ENCODE data around the gene LMOD2.

LMOD2 gene, protein sequence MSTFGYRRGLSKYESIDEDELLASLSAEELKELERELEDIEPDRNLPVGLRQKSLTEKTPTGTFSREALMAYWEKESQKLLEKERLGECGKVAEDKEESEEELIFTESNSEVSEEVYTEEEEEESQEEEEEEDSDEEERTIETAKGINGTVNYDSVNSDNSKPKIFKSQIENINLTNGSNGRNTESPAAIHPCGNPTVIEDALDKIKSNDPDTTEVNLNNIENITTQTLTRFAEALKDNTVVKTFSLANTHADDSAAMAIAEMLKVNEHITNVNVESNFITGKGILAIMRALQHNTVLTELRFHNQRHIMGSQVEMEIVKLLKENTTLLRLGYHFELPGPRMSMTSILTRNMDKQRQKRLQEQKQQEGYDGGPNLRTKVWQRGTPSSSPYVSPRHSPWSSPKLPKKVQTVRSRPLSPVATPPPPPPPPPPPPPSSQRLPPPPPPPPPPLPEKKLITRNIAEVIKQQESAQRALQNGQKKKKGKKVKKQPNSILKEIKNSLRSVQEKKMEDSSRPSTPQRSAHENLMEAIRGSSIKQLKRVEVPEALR

DNA sequence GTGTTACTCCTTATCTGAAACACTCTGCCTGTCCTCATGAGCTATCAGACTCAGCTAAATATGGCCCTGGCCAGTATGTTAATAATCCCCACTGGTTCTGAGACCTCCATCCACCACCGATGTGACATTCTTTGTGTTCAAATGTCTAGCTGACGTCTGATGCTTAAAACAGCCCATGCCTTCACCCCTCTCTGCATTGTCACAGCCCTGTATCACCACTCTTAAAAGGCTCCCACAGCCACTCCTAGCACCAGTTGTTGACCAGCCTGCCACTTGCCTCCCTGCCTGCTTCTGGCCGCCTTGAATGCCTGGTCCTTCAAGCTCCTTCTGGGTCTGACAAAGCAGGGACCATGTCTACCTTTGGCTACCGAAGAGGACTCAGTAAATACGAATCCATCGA, at the start of gene LMOD2:
LMOD2 (plus strand) TSS at position 253 of the 400 bp plus-strand sequence; CDS start at position 351, 98 bp downstream.
- Histone ChIP-seq H3K9me3 (ENCODE audit: low read depth, low read length) (no peaks in the 10 kb centered on the region), H3K36me3 (ENCODE audit: insufficient read depth, low read length) (no peaks in the 10 kb centered on the region), H3K27ac (no peak within 1 kb of the TSS), H3K4me3 (no peak within 1 kb of the TSS), H3K9ac (ENCODE audit: insufficient read length) (no peak within 1 kb of the TSS)
- TF ChIP-seq EZH2 (IDR thresholded peaks at IDR 0.05) (no peak), FOXP2 (optimal IDR thresholded peaks at IDR 0.05; ENCODE audit: control extremely low read depth, extremely low read length, insufficient read depth) (no peak), POLR2AphosphoS5 (IDR thresholded peaks at IDR 0.05; ENCODE audit: borderline replicate concordance, low read depth, low read length) (no peak)
- DNase-seq (ENCODE audit: low read depth, low spot score) = no peak

DNA sequence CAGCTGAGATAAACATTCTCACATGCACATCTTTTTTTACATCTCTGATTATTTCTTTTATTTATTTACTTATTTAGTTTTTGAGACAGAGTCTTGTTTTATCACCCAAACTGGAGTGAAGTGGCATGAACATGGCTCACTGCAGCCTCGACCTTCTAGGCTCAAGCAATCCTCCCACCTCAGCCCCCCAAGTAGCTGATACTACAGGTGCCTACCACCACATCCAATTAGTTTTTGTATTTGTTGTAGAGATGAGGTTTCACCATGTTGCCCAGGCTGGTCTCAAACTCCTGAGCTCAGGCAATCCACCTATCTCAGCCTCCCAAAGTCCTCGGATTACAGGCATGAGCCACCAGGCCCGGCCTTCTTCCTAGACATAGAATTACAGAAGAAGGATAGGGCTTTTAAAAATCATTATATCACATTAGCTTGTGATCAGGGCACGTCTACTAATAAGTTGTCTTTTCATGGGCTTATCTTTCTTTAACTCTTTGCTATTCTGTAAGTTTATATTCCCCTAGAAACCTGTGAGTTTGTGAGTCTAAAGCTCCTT, 48.2 kb upstream of the LMOD2 start:
- no peak for TF ChIP-seq POLR2AphosphoS5 (IDR thresholded peaks at IDR 0.05; ENCODE audit: borderline replicate concordance, low read depth, low read length)
- no peak for TF ChIP-seq EZH2 (IDR thresholded peaks at IDR 0.05)
- no peak for TF ChIP-seq FOXP2 (optimal IDR thresholded peaks at IDR 0.05; ENCODE audit: control extremely low read depth, extremely low read length, insufficient read depth)
- no peaks in the 10 kb centered on the region for H3K36me3 ChIP-seq (ENCODE audit: insufficient read depth, low read length)
- no peak overlapping the region for H3K4me3 ChIP-seq
- no peak overlapping the region for H3K9ac ChIP-seq (ENCODE audit: insufficient read length)
- H3K27ac ChIP-seq = no peak overlapping the region
- H3K9me3 ChIP-seq (ENCODE audit: low read depth, low read length) = no peaks in the 10 kb centered on the region
- no peak for DNase-seq (ENCODE audit: low read depth, low spot score)

DNA sequence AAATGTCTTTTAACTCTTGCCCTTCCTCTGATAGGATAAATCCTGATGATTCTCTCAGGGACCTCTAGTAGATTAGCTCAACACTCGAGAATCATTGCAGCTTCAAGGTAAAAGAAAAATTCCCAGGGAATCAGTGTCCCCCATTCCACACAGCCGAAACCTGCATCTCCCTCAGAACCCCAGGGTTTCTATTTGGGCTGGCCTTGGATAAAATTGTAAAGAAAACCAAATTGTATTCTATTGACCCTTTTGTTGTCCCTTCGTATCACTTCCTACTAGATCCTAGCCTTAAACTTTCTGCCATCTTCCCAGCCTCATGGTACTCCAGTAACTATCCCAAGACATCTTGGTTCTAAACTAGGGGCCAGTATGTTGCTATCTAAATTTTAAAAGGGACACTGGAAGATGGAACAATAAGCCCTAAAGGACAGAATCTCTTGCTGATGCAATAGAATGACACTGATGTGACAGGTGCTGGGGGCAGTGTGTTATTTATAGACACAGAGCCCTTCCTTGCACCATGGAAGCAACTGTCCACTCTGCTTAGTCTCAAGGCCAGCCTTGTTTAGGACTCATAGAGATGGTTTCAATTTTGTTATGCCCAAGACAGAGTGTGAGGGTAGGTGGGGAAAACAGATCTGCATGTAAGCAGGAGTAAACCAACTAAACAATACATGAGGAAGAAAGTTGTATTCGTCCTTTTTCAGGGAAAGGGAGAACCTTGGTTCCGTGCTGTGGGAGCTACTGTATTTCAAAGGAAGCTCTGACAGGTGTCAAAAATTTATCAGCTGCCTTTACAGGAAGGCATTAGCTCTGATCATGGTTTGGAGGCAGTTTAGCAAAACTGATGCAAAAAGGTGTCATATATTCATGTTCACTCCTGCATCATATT, 46.4 kb upstream of the LMOD2 start:
- H3K9me3 ChIP-seq (ENCODE audit: low read depth, low read length) = no peaks in the 10 kb centered on the region
- no peak overlapping the region for H3K4me3 ChIP-seq
- no peaks in the 10 kb centered on the region for H3K36me3 ChIP-seq (ENCODE audit: insufficient read depth, low read length)
- TF ChIP-seq EZH2 (IDR thresholded peaks at IDR 0.05) (no peak), POLR2AphosphoS5 (IDR thresholded peaks at IDR 0.05; ENCODE audit: borderline replicate concordance, low read depth, low read length) (no peak), FOXP2 (optimal IDR thresholded peaks at IDR 0.05; ENCODE audit: control extremely low read depth, extremely low read length, insufficient read depth) (no peak)
- no peak for DNase-seq (ENCODE audit: low read depth, low spot score)
- H3K9ac ChIP-seq (ENCODE audit: insufficient read length) = no peak overlapping the region
- H3K27ac ChIP-seq = no peak overlapping the region

DNA sequence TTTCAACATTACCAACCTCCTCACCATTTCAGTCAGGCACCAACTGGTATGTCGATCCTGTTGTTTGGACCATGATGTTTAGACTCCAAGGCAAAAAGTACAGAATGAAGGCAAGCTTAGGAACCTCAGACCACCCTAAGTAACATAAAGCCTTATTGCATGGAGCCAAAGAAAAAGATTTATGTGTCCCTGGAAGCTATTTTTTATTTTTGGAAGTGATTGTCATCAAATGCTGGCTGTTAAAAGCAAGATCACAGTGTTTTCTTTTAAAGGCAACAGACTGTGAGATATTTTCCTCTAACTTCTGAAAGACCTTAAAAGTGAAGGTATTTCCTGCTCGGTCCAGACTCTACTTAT, 45.8 kb upstream of the LMOD2 start:
- H3K4me3 ChIP-seq = no peak overlapping the region
- no peak overlapping the region for H3K9ac ChIP-seq (ENCODE audit: insufficient read length)
- TF ChIP-seq POLR2AphosphoS5 (IDR thresholded peaks at IDR 0.05; ENCODE audit: borderline replicate concordance, low read depth, low read length) = no peak
- TF ChIP-seq EZH2 (IDR thresholded peaks at IDR 0.05) = no peak
- no peak for TF ChIP-seq FOXP2 (optimal IDR thresholded peaks at IDR 0.05; ENCODE audit: control extremely low read depth, extremely low read length, insufficient read depth)
- H3K9me3 ChIP-seq (ENCODE audit: low read depth, low read length) = no peaks in the 10 kb centered on the region
- DNase-seq (ENCODE audit: low read depth, low spot score) = no peak
- no peaks in the 10 kb centered on the region for H3K36me3 ChIP-seq (ENCODE audit: insufficient read depth, low read length)
- H3K27ac ChIP-seq = no peak overlapping the region

DNA sequence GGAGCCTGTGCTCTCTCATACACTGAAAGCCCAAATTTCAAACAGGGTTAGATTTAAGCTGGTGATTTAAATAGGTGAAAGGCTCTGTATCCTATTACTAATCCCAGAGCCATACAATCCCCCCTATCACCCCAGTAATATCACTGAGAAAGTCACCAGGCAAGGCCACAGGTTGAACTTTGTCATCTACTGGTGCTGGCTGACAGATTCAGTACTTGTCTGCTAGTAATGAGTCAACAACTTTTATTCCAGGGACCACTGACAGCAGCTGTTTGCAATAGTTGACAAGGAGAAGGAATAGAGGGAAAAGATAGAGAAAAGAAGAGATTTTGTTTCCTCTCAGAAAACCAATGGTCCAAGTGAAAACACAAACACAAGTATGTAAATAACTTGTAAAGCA, 43.6 kb upstream of the LMOD2 start:
- H3K9me3 ChIP-seq (ENCODE audit: low read depth, low read length) = no peaks in the 10 kb centered on the region
- H3K36me3 ChIP-seq (ENCODE audit: insufficient read depth, low read length) = no peaks in the 10 kb centered on the region
- TF ChIP-seq EZH2 (IDR thresholded peaks at IDR 0.05) (no peak), POLR2AphosphoS5 (IDR thresholded peaks at IDR 0.05; ENCODE audit: borderline replicate concordance, low read depth, low read length) (no peak), FOXP2 (optimal IDR thresholded peaks at IDR 0.05; ENCODE audit: control extremely low read depth, extremely low read length, insufficient read depth) (no peak)
- H3K27ac ChIP-seq = no peak overlapping the region
- H3K4me3 ChIP-seq = no peak overlapping the region
- H3K9ac ChIP-seq (ENCODE audit: insufficient read length) = no peak overlapping the region
- no peak for DNase-seq (ENCODE audit: low read depth, low spot score)

DNA sequence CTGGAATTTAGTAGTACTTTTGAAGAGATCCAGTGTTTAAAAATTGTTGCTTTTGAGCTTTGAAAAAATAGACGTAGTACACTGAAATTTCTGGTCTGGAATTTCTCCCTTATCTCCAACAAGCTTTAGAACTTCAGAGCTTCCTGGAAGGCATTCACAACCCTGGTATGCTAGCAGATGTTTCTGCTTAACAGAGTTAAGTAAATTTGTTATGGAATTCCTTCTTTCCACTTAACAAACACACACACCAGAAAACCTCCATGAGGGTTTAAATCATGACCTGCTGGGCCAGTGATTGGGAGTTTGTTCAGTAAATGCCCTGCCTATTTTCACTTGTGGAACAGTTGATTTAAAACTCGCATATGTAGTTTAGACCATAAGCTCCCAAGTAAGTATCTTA, 40.3 kb upstream of the LMOD2 start:
- H3K36me3 ChIP-seq (ENCODE audit: insufficient read depth, low read length) = no peaks in the 10 kb centered on the region
- H3K4me3 ChIP-seq = peak overlapping the region; percentile 56
- H3K27ac ChIP-seq = peak overlapping the region; percentile 89
- TF ChIP-seq FOXP2 (optimal IDR thresholded peaks at IDR 0.05; ENCODE audit: control extremely low read depth, extremely low read length, insufficient read depth) (peak; percentile 24), POLR2AphosphoS5 (IDR thresholded peaks at IDR 0.05; ENCODE audit: borderline replicate concordance, low read depth, low read length) (peak; percentile 27; the same call in 1 of the 2 replicates), EZH2 (IDR thresholded peaks at IDR 0.05) (no peak)
- peak overlapping the region; percentile 27 for H3K9ac ChIP-seq (ENCODE audit: insufficient read length)
- DNase-seq (ENCODE audit: low read depth, low spot score) = peak; percentile 88
- no peaks in the 10 kb centered on the region for H3K9me3 ChIP-seq (ENCODE audit: low read depth, low read length)

DNA sequence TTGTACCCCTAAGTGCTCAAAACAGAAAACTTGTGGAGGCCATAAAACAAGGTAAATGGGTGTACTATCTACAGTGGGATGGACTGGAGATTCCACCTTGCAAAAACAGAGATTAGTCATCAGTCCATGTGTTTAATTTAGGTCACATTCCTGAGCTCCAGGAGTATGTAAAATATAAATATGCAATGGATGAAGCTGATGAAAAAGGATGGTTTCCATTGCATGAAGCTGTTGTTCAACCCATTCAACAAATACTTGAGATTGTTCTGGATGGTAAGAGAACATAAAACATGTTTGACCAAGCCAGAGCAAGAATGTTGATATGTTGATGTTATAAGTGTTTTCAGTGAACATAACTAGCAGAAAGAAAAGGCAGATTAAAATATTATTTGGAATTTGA, 39.4 kb upstream of the LMOD2 start:
- Histone ChIP-seq H3K9me3 (ENCODE audit: low read depth, low read length) (no peaks in the 10 kb centered on the region), H3K36me3 (ENCODE audit: insufficient read depth, low read length) (no peaks in the 10 kb centered on the region), H3K27ac (no peak overlapping the region), H3K9ac (ENCODE audit: insufficient read length) (no peak overlapping the region), H3K4me3 (no peak overlapping the region)
- no peak for DNase-seq (ENCODE audit: low read depth, low spot score)
- TF ChIP-seq POLR2AphosphoS5 (IDR thresholded peaks at IDR 0.05; ENCODE audit: borderline replicate concordance, low read depth, low read length) (no peak), EZH2 (IDR thresholded peaks at IDR 0.05) (no peak), FOXP2 (optimal IDR thresholded peaks at IDR 0.05; ENCODE audit: control extremely low read depth, extremely low read length, insufficient read depth) (no peak)

DNA sequence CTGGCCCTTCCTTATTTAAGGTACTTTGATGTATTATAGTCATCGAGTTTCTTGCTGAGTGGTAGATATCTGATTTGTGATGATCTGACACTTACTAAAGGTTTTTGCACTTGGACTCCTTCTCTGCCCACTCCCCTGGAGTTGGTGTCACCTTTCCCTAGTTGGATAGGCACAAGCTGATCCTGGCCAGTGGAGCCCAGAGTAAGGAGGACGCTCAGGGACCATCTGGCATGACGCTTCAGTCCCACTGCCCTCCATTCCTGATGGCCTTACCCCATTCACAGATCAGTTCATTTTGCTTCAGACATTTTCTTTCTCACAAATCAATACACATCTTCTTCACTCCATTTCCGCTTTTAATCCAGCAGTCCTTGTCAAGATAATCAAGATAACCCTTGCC, 34.0 kb upstream of the LMOD2 start:
- H3K27ac ChIP-seq = no peak overlapping the region

More for the DNA sequence above, 34.0 kb upstream of the LMOD2 start:
- no peak overlapping the region for H3K4me3 ChIP-seq
- H3K9me3 ChIP-seq (ENCODE audit: low read depth, low read length) = no peaks in the 10 kb centered on the region
- DNase-seq (ENCODE audit: low read depth, low spot score) = no peak
- no peak for TF ChIP-seq EZH2 (IDR thresholded peaks at IDR 0.05)
- TF ChIP-seq POLR2AphosphoS5 (IDR thresholded peaks at IDR 0.05; ENCODE audit: borderline replicate concordance, low read depth, low read length) = no peak
- no peak for TF ChIP-seq FOXP2 (optimal IDR thresholded peaks at IDR 0.05; ENCODE audit: control extremely low read depth, extremely low read length, insufficient read depth)
- H3K9ac ChIP-seq (ENCODE audit: insufficient read length) = no peak overlapping the region
- H3K36me3 ChIP-seq (ENCODE audit: insufficient read depth, low read length) = no peaks in the 10 kb centered on the region
